Astrocyte (in vitro differentiated cells and primary cell): ENCODE data around the gene APOF. TPM values are rescaled to one million over a fixed set of nuclear protein-coding genes. Genes with fewer than 3 reads are reported as not detected.

Experiments
- DNase-seq: peaks from one replicate; pipeline ENCODE4 v3.0.0-alpha.2; 2010; ENCODE audit warnings: low read depth
- FAIRE-seq: peaks from 2 replicates; lab custom pipeline; 2011; peaks lifted over from hg19 to GRCh38; lab: Jason Lieb, UNC
- H2AFZ ChIP-seq: 2 replicates; pipeline ENCODE4 v1.6.0; 2012; ENCODE audit warnings: low read depth, low read length, inconsistent platforms
- H3K27ac ChIP-seq: 2 replicates; pipeline ENCODE4 v1.5.1; 2011; ENCODE audit warnings: low read depth, low read length, inconsistent platforms
- H3K27me3 ChIP-seq: 2 replicates; pipeline ENCODE4 v1.6.0; 2011; ENCODE audit warnings: low read length, inconsistent platforms; ENCODE audit not compliant: insufficient read depth
- H3K36me3 ChIP-seq: 2 replicates; pipeline ENCODE4 v1.5.1; 2011; ENCODE audit warnings: low read length, inconsistent platforms; ENCODE audit not compliant: insufficient read depth
- H3K4me1 ChIP-seq: 2 replicates; pipeline ENCODE4 v1.5.1; 2011; ENCODE audit warnings: low read length, inconsistent platforms; ENCODE audit not compliant: insufficient read depth
- H3K4me2 ChIP-seq: 2 replicates; pipeline ENCODE4 v1.6.0; 2012; ENCODE audit warnings: low read length, inconsistent platforms
- H3K4me3 ChIP-seq: 2 replicates; pipeline ENCODE4 v1.5.1; 2011; ENCODE audit warnings: low read depth, mild to moderate bottlenecking, low read length, inconsistent platforms; ENCODE audit not compliant: insufficient read depth
- H3K79me2 ChIP-seq: 2 replicates; pipeline ENCODE4 v1.6.0; 2012; ENCODE audit warnings: mild to moderate bottlenecking, low read length, inconsistent platforms; ENCODE audit not compliant: insufficient read depth
- H3K9ac ChIP-seq: 2 replicates; pipeline ENCODE4 v1.6.0; 2012; ENCODE audit warnings: mild to moderate bottlenecking, low read length, inconsistent platforms
- H3K9me3 ChIP-seq: 2 replicates; pipeline ENCODE4 v1.5.1; 2012; ENCODE audit warnings: low read depth, mild to moderate bottlenecking, low read length, inconsistent platforms; ENCODE audit not compliant: insufficient read depth
- H4K20me1 ChIP-seq: 2 replicates; pipeline ENCODE4 v1.6.0; 2012; ENCODE audit warnings: low read length, inconsistent platforms; ENCODE audit not compliant: insufficient read depth
- H3K27ac Mint-ChIP-seq: one replicate; pipeline ENCODE4 v1.8.0; 2021; ENCODE audit warnings: mild to moderate bottlenecking, mixed read lengths; ENCODE audit not compliant: unreplicated experiment
- H3K27me3 Mint-ChIP-seq: one replicate; pipeline ENCODE4 v1.8.0; 2021; ENCODE audit warnings: low read depth, mixed read lengths; ENCODE audit not compliant: unreplicated experiment
- H3K36me3 Mint-ChIP-seq: one replicate; pipeline ENCODE4 v1.8.0; 2021; ENCODE audit warnings: low read depth, mixed read lengths; ENCODE audit not compliant: unreplicated experiment
- H3K4me1 Mint-ChIP-seq: one replicate; pipeline ENCODE4 v1.8.0; 2021; ENCODE audit warnings: low read depth, mixed read lengths; ENCODE audit not compliant: unreplicated experiment
- H3K4me3 Mint-ChIP-seq: one replicate; pipeline ENCODE4 v1.8.0; 2021; ENCODE audit warnings: mild to moderate bottlenecking, moderate library complexity, mixed read lengths; ENCODE audit not compliant: unreplicated experiment
- H3K9me3 Mint-ChIP-seq: one replicate; pipeline ENCODE4 v1.8.0; 2021; ENCODE audit warnings: mild to moderate bottlenecking, mixed read lengths; ENCODE audit not compliant: unreplicated experiment
- EZH2 ChIP-seq: IDR thresholded peaks from 2 replicates; pipeline ENCODE4 v1.6.1; 2012; ENCODE audit warnings: mild to moderate bottlenecking, low read length, inconsistent platforms; ENCODE audit not compliant: insufficient read depth
- total RNA-seq: library from RNA; stranded (reverse); gene quantifications from 2 replicates; pipeline ENCODE4 v1.2.1, GENCODE V29; 2021
- TF ChIP-seq, protein P1 (sequence below): IDR thresholded peaks from 2 replicates; pipeline ENCODE4 v1.5.1; 2011; ENCODE audit warnings: low read depth, mild to moderate bottlenecking, inconsistent platforms, low read length, moderate library complexity; ENCODE audit not compliant: insufficient read depth

APOF gene
- total RNA-seq, 1 donor from 2014 or later = not detected

DNA sequence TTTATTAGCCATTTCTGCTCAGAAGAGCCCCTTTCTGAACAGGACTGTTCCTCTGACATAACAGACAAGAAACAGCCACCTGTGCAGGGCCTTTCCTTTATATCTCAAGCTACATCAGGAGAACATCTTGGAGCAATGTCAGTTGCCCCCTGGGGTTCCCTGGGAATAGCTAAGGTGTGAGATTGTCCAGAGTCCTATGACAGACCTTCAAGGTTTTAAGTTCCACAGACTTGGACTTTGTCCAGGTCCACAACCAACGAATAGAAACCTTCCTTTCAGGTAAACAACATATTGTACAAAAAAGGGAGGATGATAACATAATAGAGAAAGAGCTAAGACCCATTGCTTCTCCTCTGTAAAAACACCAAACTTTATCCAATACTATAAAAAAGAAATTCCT is 21.0 kb downstream of the APOF start:
- H3K4me3 Mint-ChIP-seq = no peak overlapping the region
- peaks cover 28% of the 10 kb centered on the region for H3K36me3 Mint-ChIP-seq
- peaks cover 6% of the 10 kb centered on the region for H3K4me1 ChIP-seq
- H3K36me3 ChIP-seq = peaks cover 11% of the 10 kb centered on the region
- no peaks in the 10 kb centered on the region for H3K9me3 Mint-ChIP-seq
- H3K4me3 ChIP-seq = no peak overlapping the region
- H3K9ac ChIP-seq = no peak overlapping the region
- no peak overlapping the region for H3K4me2 ChIP-seq
- H3K27ac ChIP-seq = no peak overlapping the region
- H3K27ac Mint-ChIP-seq = no peak overlapping the region
- H3K9me3 ChIP-seq = no peaks in the 10 kb centered on the region
- FAIRE-seq = no peak
- no peak for TF ChIP-seq EZH2
- TF ChIP-seq, protein P1, sequence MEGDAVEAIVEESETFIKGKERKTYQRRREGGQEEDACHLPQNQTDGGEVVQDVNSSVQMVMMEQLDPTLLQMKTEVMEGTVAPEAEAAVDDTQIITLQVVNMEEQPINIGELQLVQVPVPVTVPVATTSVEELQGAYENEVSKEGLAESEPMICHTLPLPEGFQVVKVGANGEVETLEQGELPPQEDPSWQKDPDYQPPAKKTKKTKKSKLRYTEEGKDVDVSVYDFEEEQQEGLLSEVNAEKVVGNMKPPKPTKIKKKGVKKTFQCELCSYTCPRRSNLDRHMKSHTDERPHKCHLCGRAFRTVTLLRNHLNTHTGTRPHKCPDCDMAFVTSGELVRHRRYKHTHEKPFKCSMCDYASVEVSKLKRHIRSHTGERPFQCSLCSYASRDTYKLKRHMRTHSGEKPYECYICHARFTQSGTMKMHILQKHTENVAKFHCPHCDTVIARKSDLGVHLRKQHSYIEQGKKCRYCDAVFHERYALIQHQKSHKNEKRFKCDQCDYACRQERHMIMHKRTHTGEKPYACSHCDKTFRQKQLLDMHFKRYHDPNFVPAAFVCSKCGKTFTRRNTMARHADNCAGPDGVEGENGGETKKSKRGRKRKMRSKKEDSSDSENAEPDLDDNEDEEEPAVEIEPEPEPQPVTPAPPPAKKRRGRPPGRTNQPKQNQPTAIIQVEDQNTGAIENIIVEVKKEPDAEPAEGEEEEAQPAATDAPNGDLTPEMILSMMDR = no peak
- H3K4me1 Mint-ChIP-seq = peaks cover 8% of the 10 kb centered on the region
- H4K20me1 ChIP-seq = no peaks in the 10 kb centered on the region
- no peaks in the 10 kb centered on the region for H3K79me2 ChIP-seq
- H2AFZ ChIP-seq = no peak overlapping the region
- no peaks in the 10 kb centered on the region for H3K27me3 Mint-ChIP-seq
- DNase-seq = no peak
- H3K27me3 ChIP-seq = no peaks in the 10 kb centered on the region

DNA sequence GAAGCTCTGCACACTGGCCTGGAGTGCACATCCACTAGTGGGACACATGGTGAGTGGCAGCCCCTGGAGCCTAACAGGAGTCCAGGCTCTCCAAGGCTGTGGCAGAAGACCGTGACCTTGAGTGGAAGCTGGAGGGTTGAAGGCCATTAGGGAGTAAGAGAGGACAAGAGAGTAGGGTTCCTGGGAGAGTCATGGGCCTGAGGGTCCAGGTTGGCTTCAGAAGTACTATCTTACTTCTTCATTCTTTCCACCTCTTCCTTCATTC is 23.6 kb downstream of the APOF start:
- H3K27me3 ChIP-seq = no peaks in the 10 kb centered on the region
- no peak overlapping the region for H3K4me3 Mint-ChIP-seq
- H3K27ac Mint-ChIP-seq = peak overlapping the region; percentile 68
- H3K79me2 ChIP-seq = no peaks in the 10 kb centered on the region
- no peaks in the 10 kb centered on the region for H3K9me3 ChIP-seq
- H3K9me3 Mint-ChIP-seq = no peaks in the 10 kb centered on the region
- no peak overlapping the region for H2AFZ ChIP-seq
- no peaks in the 10 kb centered on the region for H4K20me1 ChIP-seq
- H3K36me3 Mint-ChIP-seq = peaks cover 19% of the 10 kb centered on the region
- H3K4me1 ChIP-seq = peaks cover 12% of the 10 kb centered on the region
- TF ChIP-seq, protein P1 = no peak
- no peak for TF ChIP-seq EZH2
- peaks cover 8% of the 10 kb centered on the region for H3K4me1 Mint-ChIP-seq
- H3K27ac ChIP-seq = no peak overlapping the region
- H3K4me3 ChIP-seq = no peak overlapping the region
- DNase-seq (no peak), FAIRE-seq (no peak)
- peaks cover 10% of the 10 kb centered on the region for H3K36me3 ChIP-seq
- H3K4me2 ChIP-seq = peak overlapping the region; percentile 7
- H3K9ac ChIP-seq = no peak overlapping the region
- no peaks in the 10 kb centered on the region for H3K27me3 Mint-ChIP-seq

DNA sequence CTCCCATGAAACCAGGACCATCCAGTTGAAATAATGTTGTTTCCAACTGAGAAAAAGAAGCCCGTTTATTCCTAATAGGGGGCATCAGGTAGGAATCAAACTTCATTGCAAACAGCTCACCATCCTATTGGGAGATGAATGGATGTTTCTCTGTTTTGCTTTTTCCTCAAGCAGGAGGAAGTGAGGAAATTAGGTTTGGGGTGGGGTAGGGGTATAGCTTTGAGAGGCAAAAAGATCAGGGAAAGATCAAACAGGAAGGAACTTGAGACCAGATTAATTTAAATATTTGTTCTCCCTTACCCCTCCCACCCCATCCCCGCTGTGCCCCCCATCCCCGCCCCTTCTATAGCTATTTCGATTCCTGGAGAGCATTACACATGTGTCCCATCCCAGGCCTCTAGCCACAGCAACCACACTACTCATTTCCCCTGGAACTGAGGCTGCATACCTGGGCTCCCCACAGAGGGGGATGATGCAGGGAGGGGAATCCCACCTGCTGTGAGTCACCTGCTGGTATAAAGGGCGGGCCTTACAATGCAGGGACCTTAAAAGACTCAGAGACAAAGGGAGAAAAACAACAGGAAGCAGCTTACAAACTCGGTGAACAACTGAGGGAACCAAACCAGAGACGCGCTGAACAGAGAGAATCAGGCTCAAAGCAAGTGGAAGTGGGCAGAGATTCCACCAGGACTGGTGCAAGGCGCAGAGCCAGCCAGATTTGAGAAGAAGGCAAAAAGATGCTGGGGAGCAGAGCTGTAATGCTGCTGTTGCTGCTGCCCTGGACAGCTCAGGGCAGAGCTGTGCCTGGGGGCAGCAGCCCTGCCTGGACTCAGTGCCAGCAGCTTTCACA is 24.1 kb downstream of the APOF start, which contains the start of gene IL23A:
Gene IL23A (plus strand): TSS at position 577 of the 850 bp plus-strand sequence. CDS start 161 bp downstream, at position 738.
- TF ChIP-seq, protein P1 = no peak
- no peak for TF ChIP-seq EZH2
- Histone ChIP-seq H3K9me3 (no peaks in the 10 kb centered on the region), H3K4me2 (peak within 1 kb of the TSS; percentile 7), H3K27me3 (no peaks in the 10 kb centered on the region), H3K27ac (no peak within 1 kb of the TSS), H3K79me2 (no peaks in the 10 kb centered on the region), H3K9ac (no peak within 1 kb of the TSS), H3K4me3 (no peak within 1 kb of the TSS), H3K36me3 (peaks cover 5% of the 10 kb centered on the region), H2AFZ (no peak within 1 kb of the TSS), H4K20me1 (no peaks in the 10 kb centered on the region), H3K4me1 (peaks cover 13% of the 10 kb centered on the region)
- no peaks in the 10 kb centered on the region for H3K27me3 Mint-ChIP-seq
- no peak for FAIRE-seq
- peaks cover 8% of the 10 kb centered on the region for H3K4me1 Mint-ChIP-seq
- H3K27ac Mint-ChIP-seq = peak within 1 kb of the TSS; percentile 68
- H3K36me3 Mint-ChIP-seq = peaks cover 14% of the 10 kb centered on the region
- no peaks in the 10 kb centered on the region for H3K9me3 Mint-ChIP-seq
- H3K4me3 Mint-ChIP-seq = peak within 1 kb of the TSS; percentile 43
- DNase-seq = peak; percentile 60
